ENCODE data around the gene COQ7. TPM values are rescaled to one million over a fixed set of nuclear protein-coding genes. Genes with fewer than 3 reads are reported as not detected.

The COQ7 gene
- total RNA-seq: 15.4 TPM
- long read RNA-seq, transcript COQ7-201 (6 exons, 2,657 nt): major isoform, 10 of 20 reads
- long read RNA-seq, partial matches to known transcripts: 0 of 20 reads
- long read RNA-seq, other reads (novel, unspliced or antisense): 6 of 20 reads

DNA sequence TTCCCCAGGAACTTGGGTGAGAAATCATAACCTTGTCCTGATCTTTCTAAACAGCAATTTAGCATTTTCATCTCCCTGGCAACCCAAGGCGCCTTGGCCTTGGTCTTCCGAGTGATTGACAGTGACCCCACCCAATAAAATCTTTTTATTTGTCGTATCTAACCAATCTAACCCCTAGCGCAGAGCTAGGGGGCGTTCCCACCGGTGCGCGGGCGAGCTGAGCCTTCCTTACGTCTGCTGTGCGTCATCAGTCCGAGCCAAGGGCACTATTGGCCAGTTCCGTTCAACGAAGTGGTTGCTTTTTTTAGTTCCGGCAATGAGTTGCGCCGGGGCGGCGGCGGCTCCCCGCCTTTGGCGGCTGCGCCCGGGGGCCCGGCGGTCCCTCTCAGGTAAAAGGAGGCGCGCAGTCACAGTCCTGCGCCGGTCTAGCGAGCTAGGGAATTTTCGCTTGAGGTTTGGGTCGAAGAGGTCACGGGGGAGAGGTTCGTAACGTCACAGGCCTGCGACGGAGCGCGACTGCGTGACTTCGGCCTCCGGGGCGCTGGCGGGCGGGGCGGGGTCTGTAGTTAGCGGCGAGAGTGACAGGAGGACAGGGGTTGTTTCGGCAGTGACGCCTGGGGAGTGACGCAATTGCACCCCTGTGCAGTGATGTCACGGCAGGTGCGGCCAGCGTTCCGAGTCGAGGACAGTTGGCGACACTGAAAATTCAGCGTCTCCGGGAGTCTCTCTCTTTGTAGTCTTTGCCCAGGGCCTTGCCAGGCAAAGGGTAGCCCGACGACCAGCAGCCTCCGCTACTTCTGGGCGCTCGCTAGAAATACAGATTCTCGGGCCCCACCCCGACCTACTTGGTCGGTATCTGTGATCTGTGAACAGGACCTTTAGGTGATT, at the start of gene COQ7:
COQ7 (plus strand) TSS at position 266 of the 888 bp plus-strand sequence; CDS start at position 317, 51 bp downstream.
- peak within 1 kb of the TSS; percentile 85 for H3K4me3 ChIP-seq
- peak; percentile 96 for ATAC-seq
- H3K36me3 ChIP-seq: peaks cover 7% of the 10 kb centered on the region
- DNase-seq: peak; percentile 100
- H3K9me3 ChIP-seq: no peaks in the 10 kb centered on the region
- H3K27ac ChIP-seq: peak within 1 kb of the TSS; percentile 100
- TF ChIP-seq, protein P1, sequence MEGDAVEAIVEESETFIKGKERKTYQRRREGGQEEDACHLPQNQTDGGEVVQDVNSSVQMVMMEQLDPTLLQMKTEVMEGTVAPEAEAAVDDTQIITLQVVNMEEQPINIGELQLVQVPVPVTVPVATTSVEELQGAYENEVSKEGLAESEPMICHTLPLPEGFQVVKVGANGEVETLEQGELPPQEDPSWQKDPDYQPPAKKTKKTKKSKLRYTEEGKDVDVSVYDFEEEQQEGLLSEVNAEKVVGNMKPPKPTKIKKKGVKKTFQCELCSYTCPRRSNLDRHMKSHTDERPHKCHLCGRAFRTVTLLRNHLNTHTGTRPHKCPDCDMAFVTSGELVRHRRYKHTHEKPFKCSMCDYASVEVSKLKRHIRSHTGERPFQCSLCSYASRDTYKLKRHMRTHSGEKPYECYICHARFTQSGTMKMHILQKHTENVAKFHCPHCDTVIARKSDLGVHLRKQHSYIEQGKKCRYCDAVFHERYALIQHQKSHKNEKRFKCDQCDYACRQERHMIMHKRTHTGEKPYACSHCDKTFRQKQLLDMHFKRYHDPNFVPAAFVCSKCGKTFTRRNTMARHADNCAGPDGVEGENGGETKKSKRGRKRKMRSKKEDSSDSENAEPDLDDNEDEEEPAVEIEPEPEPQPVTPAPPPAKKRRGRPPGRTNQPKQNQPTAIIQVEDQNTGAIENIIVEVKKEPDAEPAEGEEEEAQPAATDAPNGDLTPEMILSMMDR (IDR thresholded peaks at IDR 0.05): no peak
- intact Hi-C loops (cut with DNase I): no loop called here
- H3K27me3 ChIP-seq: no peaks in the 10 kb centered on the region
- H3K4me1 ChIP-seq: peaks cover 14% of the 10 kb centered on the region

GRCh38 chr16:19020689-19021088, 46.7 kb upstream of the COQ7 start:
- H3K4me1 ChIP-seq: no peaks in the 10 kb centered on the region
- TF ChIP-seq, protein P1 (IDR thresholded peaks at IDR 0.05): no peak
- no peak for DNase-seq
- H3K27me3 ChIP-seq: no peaks in the 10 kb centered on the region
- no peak overlapping the region for H3K27ac ChIP-seq
- no peaks in the 10 kb centered on the region for H3K9me3 ChIP-seq
- H3K36me3 ChIP-seq: no peaks in the 10 kb centered on the region
- ATAC-seq: no peak
- H3K4me3 ChIP-seq: no peak overlapping the region
- intact Hi-C loops (cut with DNase I): no loop called here

GRCh38 chr16:19021747-19022146, 45.7 kb upstream of the COQ7 start:
- TF ChIP-seq, protein P1 (IDR thresholded peaks at IDR 0.05): no peak

GRCh38 chr16:19027416-19027815, 40.0 kb upstream of the COQ7 start:
- ATAC-seq: no peak
- DNase-seq: no peak
- intact Hi-C loops (cut with DNase I): no loop called here
- Histone ChIP-seq H3K27me3 (no peaks in the 10 kb centered on the region), H3K27ac (no peak overlapping the region), H3K36me3 (no peaks in the 10 kb centered on the region), H3K4me1 (no peaks in the 10 kb centered on the region), H3K9me3 (no peaks in the 10 kb centered on the region), H3K4me3 (no peak overlapping the region)
- TF ChIP-seq, protein P1 (IDR thresholded peaks at IDR 0.05): no peak

More at GRCh38 chr16:19021747-19022146, 45.7 kb upstream of the COQ7 start:
- intact Hi-C loops (cut with DNase I): no loop called here
- Histone ChIP-seq H3K4me1 (no peaks in the 10 kb centered on the region), H3K27me3 (no peaks in the 10 kb centered on the region), H3K4me3 (no peak overlapping the region), H3K36me3 (no peaks in the 10 kb centered on the region), H3K27ac (no peak overlapping the region), H3K9me3 (no peaks in the 10 kb centered on the region)
- no peak for DNase-seq
- ATAC-seq: no peak

DNA sequence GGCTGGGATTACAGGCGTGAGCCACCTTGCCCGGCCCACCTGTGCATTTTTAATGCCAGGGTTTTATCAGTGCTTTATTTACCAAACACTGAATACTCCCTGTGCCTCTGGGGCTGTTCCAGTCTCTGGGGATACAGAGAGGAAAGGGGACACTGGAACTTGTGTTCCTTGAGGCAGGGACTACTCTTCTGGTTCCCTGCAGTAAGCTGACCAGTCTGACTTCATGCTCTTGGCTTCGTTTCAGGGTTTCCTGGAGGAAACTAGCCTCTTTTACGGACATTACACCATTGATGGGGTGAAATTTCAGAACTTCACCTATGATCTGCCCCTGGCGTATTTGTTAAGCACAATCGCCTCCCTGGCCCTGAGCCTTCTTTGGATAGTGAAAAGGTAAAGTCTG, 37.4 kb upstream of the COQ7 start:
- H3K27me3 ChIP-seq: no peaks in the 10 kb centered on the region
- H3K27ac ChIP-seq: no peak overlapping the region
- ATAC-seq (no peak), DNase-seq (no peak)
- no peaks in the 10 kb centered on the region for H3K4me1 ChIP-seq
- intact Hi-C loops (cut with DNase I): no loop called here
- no peaks in the 10 kb centered on the region for H3K36me3 ChIP-seq
- TF ChIP-seq, protein P1 (IDR thresholded peaks at IDR 0.05): no peak
- no peak overlapping the region for H3K4me3 ChIP-seq
- no peaks in the 10 kb centered on the region for H3K9me3 ChIP-seq

Data from upper lobe of right lung (tissue), 1 donor.